GM18520 (cell line): ENCODE measurements around the gene ANKRD6.
"Not testable (repeated sequence)": the region's sequence is repeated elsewhere in the genome, so short reads cannot be mapped to it uniquely, and the experiment has no call there.

Experiments used
- ATAC-seq: cut with Tn5 transposase; IDR thresholded peaks from one replicate; pipeline ENCODE4 v1.9.1; 2021; ENCODE audit not compliant: unreplicated experiment

ANKRD6 gene

GRCh38 chr6:89641581-89641980 is 208.6 kb downstream of the ANKRD6 start:
- not testable (repeated sequence) for ATAC-seq

GRCh38 chr6:89642956-89643355 is 210.0 kb downstream of the ANKRD6 start:
- no peak for ATAC-seq

GRCh38 chr6:89643406-89643805 is 210.5 kb downstream of the ANKRD6 start:
- ATAC-seq, result no peak

GRCh38 chr6:89644864-89645263 is 211.9 kb downstream of the ANKRD6 start:
- ATAC-seq, result no peak

- ATAC-seq, result no peak
Observed at GRCh38 chr6:89649682-89650081, 216.7 kb downstream of the ANKRD6 start.

- ATAC-seq, result no peak
Observed at GRCh38 chr6:89650579-89650978, 217.6 kb downstream of the ANKRD6 start.

GRCh38 chr6:89655122-89655521 is 222.2 kb downstream of the ANKRD6 start:
- no peak for ATAC-seq

- no peak for ATAC-seq
Observed at GRCh38 chr6:89657445-89658158, 224.7 kb downstream of the ANKRD6 start.

- no peak for ATAC-seq
Observed at GRCh38 chr6:89660981-89661380, 228.0 kb downstream of the ANKRD6 start.

- no peak for ATAC-seq
Observed at GRCh38 chr6:89661559-89661958, 228.6 kb downstream of the ANKRD6 start.

- no peak for ATAC-seq
Observed at GRCh38 chr6:89662659-89663223, 229.8 kb downstream of the ANKRD6 start.

GRCh38 chr6:89667872-89668556 is 235.1 kb downstream of the ANKRD6 start:
- ATAC-seq, result no peak

- no peak for ATAC-seq
Observed at GRCh38 chr6:89669002-89669401, 236.1 kb downstream of the ANKRD6 start.

GRCh38 chr6:89670935-89671565 is 238.1 kb downstream of the ANKRD6 start:
- ATAC-seq, result no peak

- no peak for ATAC-seq
Observed at GRCh38 chr6:89675949-89676748, 243.2 kb downstream of the ANKRD6 start.

- no peak for ATAC-seq
Observed at GRCh38 chr6:89678531-89678930, 245.6 kb downstream of the ANKRD6 start.

GRCh38 chr6:89679215-89680120 is 246.5 kb downstream of the ANKRD6 start:
- ATAC-seq, result no peak

GRCh38 chr6:89680150-89680549 is 247.2 kb downstream of the ANKRD6 start:
- ATAC-seq, result no peak

GRCh38 chr6:89680551-89680950 is 247.6 kb downstream of the ANKRD6 start:
- ATAC-seq, result no peak

- ATAC-seq, result no peak
Observed at GRCh38 chr6:89681983-89682564, 249.1 kb downstream of the ANKRD6 start.
